ENCODE data around the gene MCF2L.

GRCh38 chr13:113022391-113022744 is 53.4 kb downstream of the MCF2L start:
- TF ChIP-seq CTCF (IDR thresholded peaks at IDR 0.05) (no peak), POLR2A (IDR thresholded peaks at IDR 0.05) (no peak)
